Measurements from ENCODE around the gene TMEM270.

DNA sequence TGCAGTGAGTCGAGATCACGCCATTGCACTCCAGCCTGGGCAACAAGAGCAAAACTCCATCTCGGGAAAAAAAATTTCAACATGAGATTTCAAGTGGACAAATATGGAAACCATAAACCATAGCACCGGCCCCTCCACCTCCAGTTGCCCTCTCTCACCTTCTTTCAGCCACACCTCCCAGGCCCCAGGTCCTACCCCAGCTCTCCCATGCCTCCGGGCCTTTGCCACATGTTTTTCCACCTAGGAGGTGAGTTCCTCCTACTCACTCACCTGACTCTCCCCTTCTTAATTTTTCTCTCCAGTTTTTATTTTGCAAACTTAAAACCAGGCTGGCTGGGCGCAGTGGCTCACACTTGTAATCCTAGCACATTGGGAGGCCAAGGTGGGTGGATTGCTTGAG is 43.8 kb upstream of the TMEM270 start:
- TF ChIP-seq, protein P1, sequence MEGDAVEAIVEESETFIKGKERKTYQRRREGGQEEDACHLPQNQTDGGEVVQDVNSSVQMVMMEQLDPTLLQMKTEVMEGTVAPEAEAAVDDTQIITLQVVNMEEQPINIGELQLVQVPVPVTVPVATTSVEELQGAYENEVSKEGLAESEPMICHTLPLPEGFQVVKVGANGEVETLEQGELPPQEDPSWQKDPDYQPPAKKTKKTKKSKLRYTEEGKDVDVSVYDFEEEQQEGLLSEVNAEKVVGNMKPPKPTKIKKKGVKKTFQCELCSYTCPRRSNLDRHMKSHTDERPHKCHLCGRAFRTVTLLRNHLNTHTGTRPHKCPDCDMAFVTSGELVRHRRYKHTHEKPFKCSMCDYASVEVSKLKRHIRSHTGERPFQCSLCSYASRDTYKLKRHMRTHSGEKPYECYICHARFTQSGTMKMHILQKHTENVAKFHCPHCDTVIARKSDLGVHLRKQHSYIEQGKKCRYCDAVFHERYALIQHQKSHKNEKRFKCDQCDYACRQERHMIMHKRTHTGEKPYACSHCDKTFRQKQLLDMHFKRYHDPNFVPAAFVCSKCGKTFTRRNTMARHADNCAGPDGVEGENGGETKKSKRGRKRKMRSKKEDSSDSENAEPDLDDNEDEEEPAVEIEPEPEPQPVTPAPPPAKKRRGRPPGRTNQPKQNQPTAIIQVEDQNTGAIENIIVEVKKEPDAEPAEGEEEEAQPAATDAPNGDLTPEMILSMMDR (IDR thresholded peaks at IDR 0.05 in 4 of 5, conservative IDR thresholded peaks at IDR 0.05 in 1 of 5): no peak
- no peak for TF ChIP-seq POLR2A (IDR thresholded peaks at IDR 0.05)

All from gastrocnemius medialis (tissue), 4 donors.